Erythroblast (primary cell): ENCODE measurements around the gene FDCSP.
A peak's percentile ranks its signal among the peaks of the same experiment; 100 is the strongest.

Source experiments
- DNase-seq, 2 experiments: peaks; one replicate each; lab custom pipeline; 2025; lab: John Stamatoyannopoulos, UW
- GATA1 ChIP-seq: IDR thresholded peaks from 2 replicates; pipeline ENCODE4 v1.6.1; 2011; ENCODE audit warnings: low read depth, mild to moderate bottlenecking, control low read depth, low read length, moderate library complexity
- POLR2A ChIP-seq: IDR thresholded peaks from 2 replicates; pipeline ENCODE4 v1.6.1; 2011; ENCODE audit warnings: mild to moderate bottlenecking, low read length

FDCSP gene

GRCh38 chr4:70225824-70226223 is at the start of gene FDCSP:
FDCSP (plus strand) TSS chr4:70226124; CDS start chr4:70231195, 5,071 bp downstream.
- TF ChIP-seq POLR2A (no peak), GATA1 (no peak)
- DNase-seq, result no peak

GRCh38 chr4:70177090-70177489 is 48.8 kb upstream of the FDCSP start:
- DNase-seq, result no peak
- TF ChIP-seq GATA1 (no peak), POLR2A (no peak)

GRCh38 chr4:70178075-70178660 is 47.8 kb upstream of the FDCSP start:
- DNase-seq, result no peak
- TF ChIP-seq POLR2A (no peak), GATA1 (no peak)

- no peak for TF ChIP-seq POLR2A
- TF ChIP-seq GATA1, result no peak
- no peak for DNase-seq
Measured at GRCh38 chr4:70179811-70180210, 46.1 kb upstream of the FDCSP start.

- no peak for TF ChIP-seq GATA1
- no peak for TF ChIP-seq POLR2A
- no peak for DNase-seq
Measured at GRCh38 chr4:70181864-70182263, 44.1 kb upstream of the FDCSP start.

GRCh38 chr4:70182517-70183167 is 43.3 kb upstream of the FDCSP start:
- TF ChIP-seq POLR2A (no peak), GATA1 (no peak)
- DNase-seq, result no peak

GRCh38 chr4:70183168-70183939 is 42.6 kb upstream of the FDCSP start:
- peak; percentile 54 to 75 for DNase-seq

GRCh38 chr4:70183940-70184246 is 42.0 kb upstream of the FDCSP start:
- DNase-seq, result no peak
- no peak for TF ChIP-seq POLR2A
- TF ChIP-seq GATA1, result no peak

More at GRCh38 chr4:70183168-70183939, 42.6 kb upstream of the FDCSP start:
- no peak for TF ChIP-seq GATA1

GRCh38 chr4:70187216-70187615 is 38.7 kb upstream of the FDCSP start:
- TF ChIP-seq GATA1 (no peak), POLR2A (no peak)
- no peak for DNase-seq

- no peak for TF ChIP-seq GATA1
- no peak for TF ChIP-seq POLR2A
- no peak for DNase-seq
Measured at GRCh38 chr4:70190579-70190978, 35.3 kb upstream of the FDCSP start.

- TF ChIP-seq GATA1 (no peak), POLR2A (no peak)
- DNase-seq, result no peak
Measured at GRCh38 chr4:70191647-70192046, 34.3 kb upstream of the FDCSP start.

- no peak for TF ChIP-seq GATA1
- no peak for TF ChIP-seq POLR2A
- no peak for DNase-seq
Measured at GRCh38 chr4:70192895-70193294, 33.0 kb upstream of the FDCSP start.

- no peak for TF ChIP-seq GATA1
- TF ChIP-seq POLR2A, result no peak
- no peak for DNase-seq
Measured at GRCh38 chr4:70195425-70195824, 30.5 kb upstream of the FDCSP start, which contains the start of gene ODAM. ODAM (plus strand) TSS chr4:70195725; CDS start chr4:70196544, 819 bp downstream.

GRCh38 chr4:70196857-70197256 is 29.1 kb upstream of the FDCSP start:
- no peak for DNase-seq
- TF ChIP-seq GATA1 (no peak), POLR2A (no peak)

GRCh38 chr4:70197842-70198241 is 28.1 kb upstream of the FDCSP start:
- TF ChIP-seq POLR2A (no peak), GATA1 (no peak)
- no peak for DNase-seq
